K562 (cell line): Measurements from ENCODE around the gene ULK3. TPM values are rescaled to one million over a fixed set of nuclear protein-coding genes. Genes with fewer than 3 reads are reported as not detected.

Experiments used
- CREB3L1 ChIP-seq: fragments of 450-650 bp; IDR thresholded peaks from 2 replicates; pipeline ENCODE4 v1.6.1; 2014; ENCODE audit warnings: low read depth, mild to moderate bottlenecking, moderate library complexity, borderline replicate concordance
- HLTF ChIP-seq: fragments of 450-650 bp; IDR thresholded peaks from 2 replicates; pipeline ENCODE4 v1.6.1; 2016
- HMG20A ChIP-seq: fragments of 450-650 bp; formaldehyde crosslinking; conservative IDR thresholded peaks from 2 replicates; pipeline ENCODE4 v1.4.0; 2020; ENCODE audit warnings: mild to moderate bottlenecking, mixed read lengths
- MBD2 ChIP-seq: sonication (generic); IDR thresholded peaks from 2 replicates; pipeline ENCODE4 v1.6.1; 2016; ENCODE audit warnings: low read depth, borderline replicate concordance
- MCM3 ChIP-seq: fragments of 450-650 bp; IDR thresholded peaks from 2 replicates; pipeline ENCODE4 v1.6.1; 2016
- MEF2A ChIP-seq: IDR thresholded peaks from 2 replicates; pipeline ENCODE4 v1.6.1; 2011; ENCODE audit warnings: low read depth, mild to moderate bottlenecking, low read length, moderate library complexity; ENCODE audit not compliant: control insufficient read depth
- POLR3G ChIP-seq: IDR thresholded peaks from 2 replicates; pipeline ENCODE4 v1.6.1; 2011; ENCODE audit not compliant: insufficient read length, insufficient replicate concordance; ENCODE audit errors: extremely low read depth
- RBM15 ChIP-seq: fragments of 200-400 bp; formaldehyde crosslinking; IDR thresholded peaks from 2 replicates; pipeline ENCODE4 v1.6.1; 2018; ENCODE audit warnings: mild to moderate bottlenecking, low read length, moderate library complexity; ENCODE audit not compliant: insufficient read depth
- SMARCA4 ChIP-seq: fragments of 450-650 bp; IDR thresholded peaks from 2 replicates; pipeline ENCODE4 v1.6.1; 2016
- SRSF1 ChIP-seq: fragments of 200-400 bp; formaldehyde crosslinking; IDR thresholded peaks from 2 replicates; pipeline ENCODE4 v1.6.1; 2017; ENCODE audit warnings: mild to moderate bottlenecking, low read depth, low read length, moderate library complexity
- SRSF9 ChIP-seq: fragments of 200-400 bp; formaldehyde crosslinking; IDR thresholded peaks from 2 replicates; pipeline ENCODE4 v1.6.1; 2017; ENCODE audit warnings: low read depth, low read length, borderline replicate concordance
- TSHZ1 ChIP-seq: fragments of 250-450 bp; sonication (Bioruptor Pico); IDR thresholded peaks from 2 replicates; pipeline ENCODE4 v1.4.0; 2020; ENCODE audit warnings: mild to moderate bottlenecking, moderate library complexity
- YY1 ChIP-seq, 3 experiments: IDR thresholded peaks; 2 replicates each; pipeline ENCODE4 v1.6.1; 2011; ENCODE audit warnings: low read length in 2 of 3, mild to moderate bottlenecking in 2 of 3, moderate library complexity in 2 of 3, borderline replicate concordance in 1 of 3, control low read depth in 1 of 3, low read depth in 1 of 3; ENCODE audit not compliant: insufficient read depth in 3 of 3, insufficient replicate concordance in 2 of 3, control insufficient read depth in 1 of 3, insufficient read length in 1 of 3; ENCODE audit errors: extremely low read depth in 1 of 3
- ZKSCAN8 ChIP-seq: fragments of 200-800 bp; sonication (Bioruptor generic); IDR thresholded peaks from 2 replicates; pipeline ENCODE4 v1.6.1; 2016; ENCODE audit warnings: missing genetic modification characterization, missing compliant biosample characterization
- ZNF551 ChIP-seq: fragments of 250-450 bp; sonication (Bioruptor Pico); IDR thresholded peaks from 2 replicates; pipeline ENCODE4 v1.5.0; 2021; ENCODE audit warnings: mild to moderate bottlenecking, moderate library complexity
- ZNF780A ChIP-seq: fragments of 250-450 bp; sonication (Bioruptor Pico); IDR thresholded peaks from 2 replicates; pipeline ENCODE4 v1.5.0; 2021; ENCODE audit warnings: mild to moderate bottlenecking
- ZSCAN29 ChIP-seq: fragments of 450-650 bp; IDR thresholded peaks from 2 replicates; pipeline ENCODE4 v1.6.1; 2017
- polyA plus RNA-seq, 8 experiments: library from polyadenylated mRNA; depleted of rRNA in 4 of 8; stranded (reverse) in 5 of 8; unstranded in 3 of 8; fragments of >200 nt; fragmentation: Nextera tagmentation in 2 of 8; fragmentation: Illumina TruSeq in 1 of 8; extraction: Ambion mirVana in 2 of 8; extraction: Trizol in 1 of 8; gene quantifications; 2 replicates each; pipeline versions ENCODE4 v1.2.1 to v1.2.3, GENCODE V29; 2011 to 2014; ENCODE audit warnings: inconsistent platforms in 1 of 8, missing spikeins in 1 of 8
- total RNA-seq, 7 experiments: library from RNA; depleted of rRNA in 6 of 7; stranded (reverse); fragments of >200 nt in 6 of 7; fragmentation: Illumina TruSeq in 2 of 7; extraction: Trizol in 2 of 7; gene quantifications; 2 replicates each; pipeline versions ENCODE4 v1.2.1 to v1.2.3, GENCODE V29; 2011 to 2021; ENCODE audit warnings: low replicate concordance in 1 of 7
- TF ChIP-seq, protein P1 (sequence below): fragments of 450-650 bp; conservative IDR thresholded peaks from 2 replicates; pipeline ENCODE4 v1.6.1; 2016; ENCODE audit warnings: missing genetic modification characterization, low read depth, mild to moderate bottlenecking, control low read depth, missing compliant biosample characterization
- TF ChIP-seq, protein P2 (sequence below): fragments of 450-650 bp; formaldehyde crosslinking; IDR thresholded peaks from 2 replicates; pipeline ENCODE4 v1.4.0; 2020; ENCODE audit warnings: mild to moderate bottlenecking, mixed read lengths
- TF ChIP-seq, protein P3 (sequence below): sonication (generic); formaldehyde crosslinking; IDR thresholded peaks from 2 replicates; pipeline ENCODE4 v1.9.0; 2022; ENCODE audit warnings: mild to moderate bottlenecking, missing genetic modification reagents

The ULK3 gene
- total and polyA plus RNA-seq, 9 of the 15 experiments (the other 6 are each of a cell fraction or from before 2014, with no cell fraction given): 0.68 to 68.0 (median 34.9) TPM

DNA sequence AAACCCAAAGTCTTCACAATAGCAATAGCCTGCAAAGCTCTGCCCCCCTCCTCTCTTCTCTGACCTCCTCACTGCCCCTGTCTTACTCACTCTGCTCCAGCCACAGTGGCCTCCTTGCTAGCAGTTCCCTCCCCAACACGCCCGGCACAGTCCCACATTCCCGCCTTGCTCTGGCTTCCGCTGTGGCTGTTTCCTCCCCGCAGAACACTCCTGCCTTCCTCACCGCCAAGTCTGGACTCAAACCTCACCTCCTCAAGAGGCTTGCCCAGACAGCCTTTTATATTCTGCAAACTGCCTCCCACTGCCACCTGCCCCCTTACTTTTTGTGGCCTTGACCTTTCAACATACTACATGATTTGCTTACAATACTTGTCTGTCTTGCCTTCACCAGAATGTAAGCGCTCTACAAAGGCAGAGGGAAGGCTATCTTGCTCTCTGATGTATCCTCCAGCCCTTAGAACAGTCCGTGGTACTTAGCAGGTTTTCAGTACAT, 46.5 kb upstream of the ULK3 start (continued):
- TF ChIP-seq TSHZ1: no peak
- TF ChIP-seq HLTF: no peak
- TF ChIP-seq ZKSCAN8: no peak
- TF ChIP-seq SRSF9: no peak
- TF ChIP-seq CREB3L1: no peak
- no peak for TF ChIP-seq HMG20A (CRISPR knock-in tag)
- TF ChIP-seq MCM3: no peak
- no peak for TF ChIP-seq SRSF1
- TF ChIP-seq MEF2A: no peak
- TF ChIP-seq ZNF780A (CRISPR knock-in tag): no peak
- TF ChIP-seq, protein P1, sequence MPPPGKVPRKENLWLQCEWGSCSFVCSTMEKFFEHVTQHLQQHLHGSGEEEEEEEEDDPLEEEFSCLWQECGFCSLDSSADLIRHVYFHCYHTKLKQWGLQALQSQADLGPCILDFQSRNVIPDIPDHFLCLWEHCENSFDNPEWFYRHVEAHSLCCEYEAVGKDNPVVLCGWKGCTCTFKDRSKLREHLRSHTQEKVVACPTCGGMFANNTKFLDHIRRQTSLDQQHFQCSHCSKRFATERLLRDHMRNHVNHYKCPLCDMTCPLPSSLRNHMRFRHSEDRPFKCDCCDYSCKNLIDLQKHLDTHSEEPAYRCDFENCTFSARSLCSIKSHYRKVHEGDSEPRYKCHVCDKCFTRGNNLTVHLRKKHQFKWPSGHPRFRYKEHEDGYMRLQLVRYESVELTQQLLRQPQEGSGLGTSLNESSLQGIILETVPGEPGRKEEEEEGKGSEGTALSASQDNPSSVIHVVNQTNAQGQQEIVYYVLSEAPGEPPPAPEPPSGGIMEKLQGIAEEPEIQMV (tag): no peak
- TF ChIP-seq RBM15: no peak
- no peak for TF ChIP-seq POLR3G
- no peak for TF ChIP-seq ZSCAN29
- no peak for TF ChIP-seq MBD2
- TF ChIP-seq SMARCA4: no peak; the same call in 1 of the 2 replicates
- TF ChIP-seq ZNF551 (CRISPR knock-in tag): no peak
- no peak for TF ChIP-seq YY1 (IDR thresholded peaks at IDR 0.05; ENCODE audit: borderline replicate concordance in 1 of 3, control insufficient read depth in 1 of 3, extremely low read depth in 1 of 3, insufficient read depth in 3 of 3, insufficient read length in 1 of 3, insufficient replicate concordance in 2 of 3, low read depth in 1 of 3, low read length in 2 of 3)
- TF ChIP-seq, protein P2, sequence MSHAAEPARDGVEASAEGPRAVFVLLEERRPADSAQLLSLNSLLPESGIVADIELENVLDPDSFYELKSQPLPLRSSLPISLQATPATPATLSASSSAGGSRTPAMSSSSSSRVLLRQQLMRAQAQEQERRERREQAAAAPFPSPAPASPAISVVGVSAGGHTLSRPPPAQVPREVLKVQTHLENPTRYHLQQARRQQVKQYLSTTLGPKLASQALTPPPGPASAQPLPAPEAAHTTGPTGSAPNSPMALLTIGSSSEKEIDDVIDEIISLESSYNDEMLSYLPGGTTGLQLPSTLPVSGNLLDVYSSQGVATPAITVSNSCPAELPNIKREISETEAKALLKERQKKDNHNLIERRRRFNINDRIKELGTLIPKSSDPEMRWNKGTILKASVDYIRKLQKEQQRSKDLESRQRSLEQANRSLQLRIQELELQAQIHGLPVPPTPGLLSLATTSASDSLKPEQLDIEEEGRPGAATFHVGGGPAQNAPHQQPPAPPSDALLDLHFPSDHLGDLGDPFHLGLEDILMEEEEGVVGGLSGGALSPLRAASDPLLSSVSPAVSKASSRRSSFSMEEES (CRISPR knock-in tag): no peak
- TF ChIP-seq, protein P3, sequence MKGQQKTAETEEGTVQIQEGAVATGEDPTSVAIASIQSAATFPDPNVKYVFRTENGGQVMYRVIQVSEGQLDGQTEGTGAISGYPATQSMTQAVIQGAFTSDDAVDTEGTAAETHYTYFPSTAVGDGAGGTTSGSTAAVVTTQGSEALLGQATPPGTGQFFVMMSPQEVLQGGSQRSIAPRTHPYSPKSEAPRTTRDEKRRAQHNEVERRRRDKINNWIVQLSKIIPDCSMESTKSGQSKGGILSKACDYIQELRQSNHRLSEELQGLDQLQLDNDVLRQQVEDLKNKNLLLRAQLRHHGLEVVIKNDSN: no peak
